Duodenal mucosa (tissue), 2 donors: ENCODE measurements around the gene LLGL2.

Experiments used
- H3K27ac ChIP-seq: one replicate; pipeline ENCODE4 v1.7.0; 2013; ENCODE audit warnings: low read depth, low read length
- H3K27me3 ChIP-seq, 2 donors: one replicate each; pipeline ENCODE4 v1.7.0; 2013; ENCODE audit warnings: low read length in 2 of 2, control low read depth in 1 of 2; ENCODE audit not compliant: insufficient read depth in 2 of 2, control insufficient read depth in 1 of 2
- H3K36me3 ChIP-seq, 2 donors: one replicate each; pipeline ENCODE4 v1.7.0; 2013; ENCODE audit warnings: low read length in 2 of 2, control low read depth in 1 of 2; ENCODE audit not compliant: insufficient read depth in 2 of 2, control insufficient read depth in 1 of 2
- H3K4me1 ChIP-seq, 2 donors: one replicate each; pipeline ENCODE4 v1.7.0; 2013; ENCODE audit warnings: low read length in 2 of 2, control low read depth in 1 of 2; ENCODE audit not compliant: insufficient read depth in 2 of 2, control insufficient read depth in 1 of 2
- H3K4me3 ChIP-seq, 2 donors: one replicate each; pipeline ENCODE4 v1.7.0; 2013; ENCODE audit warnings: low read length in 2 of 2, low read depth in 1 of 2
- H3K9ac ChIP-seq, 2 donors: one replicate each; pipeline ENCODE4 v1.7.0; 2013; ENCODE audit warnings: low read length in 2 of 2, low read depth in 1 of 2
- H3K9me3 ChIP-seq, 2 donors: one replicate each; pipeline ENCODE4 v1.7.0; 2013; ENCODE audit warnings: low read length in 2 of 2, control low read depth in 1 of 2; ENCODE audit not compliant: control insufficient read depth in 1 of 2

The LLGL2 gene

DNA sequence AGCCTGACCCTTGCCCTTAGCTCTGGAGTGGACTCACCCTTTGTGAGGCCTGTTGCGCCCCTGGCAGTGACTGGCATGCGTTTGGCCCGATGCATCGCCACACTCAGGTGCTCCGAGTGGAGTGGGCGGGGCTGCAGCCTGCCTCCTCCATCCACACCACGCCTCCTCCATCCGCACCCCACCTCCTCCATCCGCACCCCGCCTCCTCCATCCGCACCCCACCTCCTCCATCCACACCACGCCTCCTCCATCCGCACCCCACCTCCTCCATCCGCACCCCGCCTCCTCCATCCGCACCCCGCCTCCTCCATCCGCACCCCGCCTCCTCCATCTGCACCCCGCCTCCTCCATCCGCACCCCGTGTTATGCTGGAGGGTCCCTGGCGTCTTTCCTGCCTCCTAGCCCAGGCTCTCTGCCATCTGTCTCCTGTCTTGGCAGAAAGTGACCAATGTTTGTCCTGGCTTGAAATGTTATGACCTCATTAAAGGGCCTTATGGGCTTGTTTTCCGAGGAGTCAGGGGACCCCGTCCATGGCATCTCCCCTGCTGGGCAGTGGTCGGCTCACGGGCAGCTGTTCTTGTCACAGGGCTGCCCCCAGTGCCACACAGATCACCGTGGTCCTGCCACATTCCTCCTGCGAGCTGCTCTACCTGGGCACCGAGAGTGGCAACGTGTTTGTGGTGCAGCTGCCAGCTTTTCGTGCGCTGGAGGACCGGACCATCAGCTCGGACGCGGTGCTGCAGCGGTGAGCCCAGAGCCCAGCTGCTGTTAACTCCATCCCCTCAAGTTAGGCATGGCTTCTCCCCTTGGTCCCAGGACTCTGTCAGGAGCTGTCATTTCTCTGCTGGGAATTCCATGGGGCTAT lies 33.4 kb downstream of the LLGL2 start:
- Histone ChIP-seq H3K27me3 (no peaks in the 10 kb centered on the region), H3K4me1 (peaks cover 30% of the 10 kb centered on the region in 2 donors), H3K4me3 (no peak overlapping the region), H3K9me3 (no peaks in the 10 kb centered on the region), H3K36me3 (peaks cover 22 to 46% of the 10 kb centered on the region in 2 donors), H3K27ac (no peak overlapping the region), H3K9ac (peak overlapping the region; percentile 43 to 45)

DNA sequence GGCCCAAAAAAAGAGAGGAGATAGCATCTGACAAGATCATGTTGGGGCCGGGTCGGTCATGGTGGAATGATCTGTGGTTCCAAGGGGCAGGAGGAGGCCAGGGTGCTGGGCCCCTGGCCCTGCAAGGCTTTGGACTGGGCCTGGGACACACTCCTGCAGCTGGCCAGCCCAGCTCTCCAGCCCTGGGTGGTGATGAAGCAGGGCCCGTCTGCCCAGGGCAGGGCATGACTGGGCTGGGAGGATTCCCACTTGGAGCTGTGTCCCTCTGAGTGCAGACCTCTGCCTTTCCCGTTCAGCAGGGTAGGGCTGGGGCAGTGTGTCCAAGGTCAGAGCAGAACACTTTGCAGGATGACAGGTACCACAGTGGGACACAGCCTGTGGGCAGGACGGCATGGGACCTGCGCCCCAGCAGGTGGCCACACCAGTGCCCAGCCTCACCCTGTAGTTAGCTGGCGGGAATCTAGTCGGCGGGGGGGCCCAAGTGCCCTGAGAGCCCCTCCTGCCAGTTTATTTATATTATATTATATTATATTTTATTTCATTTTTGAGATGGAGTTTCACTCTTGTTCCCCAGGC lies 34.5 kb downstream of the LLGL2 start:
- H3K4me1 ChIP-seq: peaks cover 30% of the 10 kb centered on the region in 2 donors
- no peak overlapping the region for H3K9ac ChIP-seq
- H3K27ac ChIP-seq: no peak overlapping the region

DNA sequence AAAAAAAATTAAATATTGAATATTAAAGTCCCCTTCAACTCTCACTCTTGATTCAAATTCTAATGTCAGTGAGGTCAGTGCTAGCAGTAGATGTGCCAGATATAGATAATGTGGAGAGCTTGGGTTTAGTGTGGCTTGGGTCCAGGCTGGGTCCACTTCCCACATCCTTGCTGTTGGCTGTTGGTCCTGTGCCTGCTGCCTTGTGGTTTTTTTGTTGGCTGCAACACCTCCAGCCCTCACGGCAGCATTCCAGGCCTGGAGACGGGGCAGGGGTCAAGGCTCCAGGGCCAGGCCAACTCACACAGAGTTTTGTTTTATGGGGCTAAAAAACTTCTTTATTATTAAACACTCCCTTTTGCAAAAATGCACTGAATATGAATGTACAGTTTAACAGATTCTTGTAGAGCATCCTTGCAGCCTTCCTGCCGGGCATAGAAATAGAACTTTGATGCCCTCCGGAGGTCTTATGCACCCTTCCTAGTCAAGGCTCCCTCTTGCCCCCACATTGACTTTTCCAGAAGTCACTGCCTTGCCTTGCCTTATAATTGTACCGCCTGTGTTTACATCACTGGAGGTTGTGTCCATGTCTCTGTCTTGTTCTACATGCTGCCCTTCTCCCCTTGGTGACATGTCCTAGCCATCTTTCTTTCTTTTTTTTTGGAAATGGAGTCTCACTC lies 36.6 kb downstream of the LLGL2 start:
- H3K9ac ChIP-seq: no peak overlapping the region
- no peak overlapping the region for H3K27ac ChIP-seq
- no peaks in the 10 kb centered on the region for H3K9me3 ChIP-seq
- no peak overlapping the region for H3K4me3 ChIP-seq
- no peaks in the 10 kb centered on the region for H3K27me3 ChIP-seq
- H3K36me3 ChIP-seq: peaks cover 35 to 77% of the 10 kb centered on the region in 2 donors
- peaks cover 13 to 14% of the 10 kb centered on the region in 2 donors for H3K4me1 ChIP-seq

More for the DNA sequence above, 34.5 kb downstream of the LLGL2 start:
- no peaks in the 10 kb centered on the region for H3K9me3 ChIP-seq
- no peak overlapping the region for H3K4me3 ChIP-seq
- H3K27me3 ChIP-seq: no peaks in the 10 kb centered on the region
- peaks cover 26 to 57% of the 10 kb centered on the region in 2 donors for H3K36me3 ChIP-seq

DNA sequence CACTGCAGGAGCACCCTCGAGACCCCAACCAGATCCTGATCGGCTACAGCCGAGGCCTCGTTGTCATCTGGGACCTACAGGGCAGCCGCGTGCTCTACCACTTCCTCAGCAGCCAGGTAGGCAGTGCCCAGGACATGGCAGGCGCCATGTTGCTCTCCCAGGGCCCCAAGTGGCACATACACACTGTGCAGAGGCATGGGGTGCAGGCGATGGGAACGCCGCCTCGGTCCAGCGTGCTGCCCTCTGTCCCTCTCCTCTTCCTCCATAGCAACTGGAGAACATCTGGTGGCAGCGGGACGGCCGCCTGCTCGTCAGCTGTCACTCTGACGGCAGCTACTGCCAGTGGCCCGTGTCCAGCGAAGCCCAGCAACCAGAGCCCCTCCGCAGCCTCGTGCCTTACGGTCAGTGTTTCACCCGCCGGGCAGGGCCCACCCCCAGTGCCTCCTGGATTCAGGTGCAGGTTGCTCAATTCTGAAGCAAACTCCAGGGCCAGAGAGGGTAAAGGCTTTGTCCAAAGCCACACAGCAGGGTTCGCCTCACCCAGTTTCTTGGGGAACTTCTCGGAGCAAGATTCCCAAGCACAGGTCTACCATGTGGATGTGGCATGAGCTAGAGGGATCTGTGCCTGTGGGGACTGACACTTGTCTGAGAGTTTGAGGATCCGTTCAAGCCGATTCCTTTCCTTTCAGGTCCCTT lies 37.7 kb downstream of the LLGL2 start:
- no peak overlapping the region for H3K27ac ChIP-seq
- H3K27me3 ChIP-seq: no peaks in the 10 kb centered on the region
- H3K9ac ChIP-seq: no peak overlapping the region
- no peaks in the 10 kb centered on the region for H3K9me3 ChIP-seq
- H3K4me3 ChIP-seq: no peak overlapping the region
- H3K36me3 ChIP-seq: peaks cover 39 to 78% of the 10 kb centered on the region in 2 donors
- H3K4me1 ChIP-seq: peaks cover 3% of the 10 kb centered on the region in 2 donors

DNA sequence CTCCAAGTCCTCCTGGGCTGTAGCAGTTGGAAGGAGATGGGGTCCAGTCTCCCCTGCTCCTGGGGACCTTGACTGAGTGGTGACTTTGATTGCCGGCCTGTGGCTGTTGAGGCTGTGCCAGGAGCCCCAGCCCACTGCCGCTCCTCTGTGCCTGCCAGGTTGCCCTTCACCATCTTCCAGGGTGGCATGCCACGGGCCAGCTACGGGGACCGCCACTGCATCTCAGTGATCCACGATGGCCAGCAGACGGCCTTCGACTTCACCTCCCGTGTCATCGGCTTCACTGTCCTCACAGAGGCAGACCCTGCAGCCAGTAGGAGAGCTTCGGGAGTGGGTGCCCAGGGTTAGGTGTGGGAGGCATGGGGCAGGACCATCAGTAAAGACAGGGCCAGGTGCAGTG lies 38.7 kb downstream of the LLGL2 start:
- Histone ChIP-seq H3K9me3 (no peaks in the 10 kb centered on the region), H3K9ac (no peak overlapping the region), H3K36me3 (peaks cover 46 to 81% of the 10 kb centered on the region in 2 donors), H3K27me3 (no peaks in the 10 kb centered on the region), H3K27ac (no peak overlapping the region), H3K4me1 (no peaks in the 10 kb centered on the region), H3K4me3 (no peak overlapping the region)

DNA sequence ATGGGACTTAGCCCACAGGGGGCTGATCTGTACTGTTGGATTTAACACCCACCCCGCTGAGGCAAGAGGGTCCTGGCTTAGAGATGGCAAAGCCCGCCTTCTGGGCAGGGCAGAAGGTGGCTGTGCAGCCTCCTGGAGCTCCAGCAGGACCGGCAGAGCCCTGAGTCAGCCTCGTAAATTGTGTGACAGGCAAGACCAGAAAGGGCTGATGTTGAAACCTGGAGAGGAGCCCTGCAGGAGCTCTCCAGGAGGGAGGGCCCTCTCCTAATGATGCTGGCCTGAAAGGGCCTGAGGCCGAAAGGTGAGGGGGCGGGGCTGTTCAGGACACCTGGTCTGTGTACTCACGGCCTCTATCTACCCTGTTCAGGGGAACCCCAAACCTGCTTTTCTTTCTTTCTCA lies 39.6 kb downstream of the LLGL2 start:
- Histone ChIP-seq H3K9me3 (no peaks in the 10 kb centered on the region), H3K27ac (no peak overlapping the region), H3K9ac (no peak overlapping the region), H3K27me3 (no peaks in the 10 kb centered on the region), H3K4me3 (no peak overlapping the region), H3K4me1 (no peaks in the 10 kb centered on the region), H3K36me3 (peaks cover 40 to 78% of the 10 kb centered on the region in 2 donors)

DNA sequence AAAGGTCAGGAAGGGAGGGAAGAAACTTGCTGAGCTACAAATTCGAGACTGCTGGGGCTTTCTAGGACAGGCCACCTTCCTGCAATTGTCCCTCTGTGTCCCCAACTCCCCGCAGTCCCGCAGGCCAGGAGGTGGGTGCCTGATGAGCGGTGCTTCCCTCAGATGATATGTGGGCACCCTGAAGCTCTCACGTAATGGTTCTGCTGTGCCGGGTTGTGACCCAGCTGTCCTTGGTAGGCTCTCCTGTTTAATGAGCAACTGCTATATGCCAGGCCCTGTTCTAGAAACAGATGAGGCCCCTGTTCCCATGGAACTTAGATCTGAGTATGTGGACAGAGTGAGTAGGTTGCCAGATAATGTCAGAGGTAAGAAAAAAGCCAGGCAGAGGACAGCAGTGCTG lies 40.1 kb downstream of the LLGL2 start:
- Histone ChIP-seq H3K36me3 (peaks cover 45 to 81% of the 10 kb centered on the region in 2 donors), H3K27me3 (no peaks in the 10 kb centered on the region), H3K9ac (no peak overlapping the region), H3K4me3 (no peak overlapping the region), H3K4me1 (no peaks in the 10 kb centered on the region), H3K9me3 (no peaks in the 10 kb centered on the region), H3K27ac (no peak overlapping the region)

DNA sequence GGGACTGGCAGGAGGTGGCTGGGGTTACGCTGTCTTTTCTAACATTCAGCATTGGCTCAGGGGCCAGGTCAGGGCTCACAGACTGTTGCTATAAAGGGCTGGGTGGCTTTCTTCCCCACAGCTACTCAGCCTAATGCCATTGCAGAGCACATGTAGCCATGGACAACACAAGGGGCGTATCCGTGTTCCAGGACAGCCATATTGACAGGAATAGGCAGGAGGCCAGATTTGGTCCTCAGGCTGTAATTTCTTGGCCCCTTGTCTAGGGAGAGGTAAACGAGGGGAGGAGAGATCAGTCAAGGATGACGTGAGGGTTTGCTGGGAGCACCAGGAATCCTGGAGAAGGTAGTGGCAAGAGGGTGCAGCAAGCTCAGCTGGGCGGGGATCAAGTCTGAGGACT lies 40.9 kb downstream of the LLGL2 start:
- Histone ChIP-seq H3K36me3 (peaks cover 47 to 84% of the 10 kb centered on the region in 2 donors), H3K4me3 (no peak overlapping the region), H3K9me3 (no peaks in the 10 kb centered on the region), H3K27ac (no peak overlapping the region), H3K4me1 (peaks cover 0 to 2% of the 10 kb centered on the region in 2 donors), H3K9ac (no peak overlapping the region), H3K27me3 (no peaks in the 10 kb centered on the region)

DNA sequence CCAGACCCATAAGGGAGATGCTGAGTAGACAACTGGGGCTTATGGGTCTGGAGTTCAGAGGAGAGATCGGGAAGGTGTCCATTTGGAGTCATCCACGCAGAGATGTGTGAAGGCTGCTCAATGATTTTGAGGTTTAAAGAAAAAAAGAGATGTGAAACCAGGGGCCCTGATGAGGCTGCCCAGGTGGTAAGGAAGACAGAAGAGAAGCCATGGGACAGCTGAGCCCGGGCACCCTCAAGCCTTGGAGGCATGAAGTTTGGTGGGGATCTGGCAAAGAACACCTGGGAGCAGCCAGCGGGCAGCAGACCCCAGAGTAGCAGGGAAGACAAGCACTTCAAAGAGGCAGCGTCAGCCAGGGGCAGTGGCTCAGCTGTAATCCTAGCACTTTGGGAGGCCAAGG lies 41.3 kb downstream of the LLGL2 start:
- H3K27me3 ChIP-seq: no peaks in the 10 kb centered on the region
- H3K4me3 ChIP-seq: no peak overlapping the region
- H3K9me3 ChIP-seq: no peaks in the 10 kb centered on the region
- H3K27ac ChIP-seq: no peak overlapping the region
- peaks cover 47 to 87% of the 10 kb centered on the region in 2 donors for H3K36me3 ChIP-seq
- H3K9ac ChIP-seq: no peak overlapping the region
- H3K4me1 ChIP-seq: peaks cover 0 to 6% of the 10 kb centered on the region in 2 donors
